Urothelium cell line (cell line): ENCODE data around the gene SLC4A8.
"Not testable (repeated sequence)": the region's sequence is repeated elsewhere in the genome, so short reads cannot be mapped to it uniquely, and the experiment has no call there.

ENCODE experiments used
- DNase-seq: peaks from one replicate; pipeline ENCODE4 v3.0.0; 2011; ENCODE audit warnings: low spot score, mixed read lengths
- FAIRE-seq: peaks from 2 replicates; lab custom pipeline; 2011; peaks lifted over from hg19 to GRCh38; lab: Jason Lieb, UNC

SLC4A8 gene

GRCh38 chr12:51421266-51421884 is 3.3 kb upstream of the SLC4A8 start:
- no peak for FAIRE-seq
- peak; percentile 62 for DNase-seq

DNA sequence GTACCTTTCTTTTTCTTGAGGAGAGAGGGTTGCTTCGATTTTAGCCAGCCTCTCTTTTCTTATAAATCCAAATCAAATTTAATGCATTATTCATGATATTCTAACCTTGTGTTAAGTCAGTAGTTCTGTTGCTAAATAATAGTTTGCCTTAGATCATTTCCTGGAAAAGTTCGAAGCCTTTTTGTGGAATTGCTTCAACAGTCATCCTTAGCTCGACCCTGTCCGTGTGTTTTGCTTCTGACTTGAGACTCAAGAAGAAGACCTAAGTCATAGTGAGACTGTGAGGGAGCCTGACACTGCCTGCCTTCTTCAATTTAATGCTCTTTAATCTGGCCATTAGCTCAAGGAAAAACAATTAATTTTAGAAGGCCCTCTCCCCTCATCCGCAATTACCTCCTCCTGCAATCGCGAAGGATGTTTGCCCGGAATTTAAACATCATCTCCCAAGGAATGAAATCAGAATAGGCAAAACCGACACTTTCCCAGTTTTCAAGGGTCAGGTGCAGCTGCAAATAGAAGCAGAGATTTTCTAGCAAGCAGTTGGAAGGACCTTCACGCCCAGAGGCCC is 453 bp upstream of the SLC4A8 start:
- no peak for FAIRE-seq

GRCh38 chr12:51428256-51428655 is 3.6 kb downstream of the SLC4A8 start:
- DNase-seq (no peak), FAIRE-seq (no peak)

More for the DNA sequence above, 453 bp upstream of the SLC4A8 start:
- no peak for DNase-seq

GRCh38 chr12:51429700-51430099 is 5.1 kb downstream of the SLC4A8 start:
- DNase-seq (no peak), FAIRE-seq (no peak)

- DNase-seq (no peak), FAIRE-seq (no peak)
Observed at GRCh38 chr12:51430196-51430895, 5.7 kb downstream of the SLC4A8 start.

GRCh38 chr12:51432921-51433320 is 8.3 kb downstream of the SLC4A8 start:
- FAIRE-seq, result no peak
- DNase-seq, result no peak

DNA sequence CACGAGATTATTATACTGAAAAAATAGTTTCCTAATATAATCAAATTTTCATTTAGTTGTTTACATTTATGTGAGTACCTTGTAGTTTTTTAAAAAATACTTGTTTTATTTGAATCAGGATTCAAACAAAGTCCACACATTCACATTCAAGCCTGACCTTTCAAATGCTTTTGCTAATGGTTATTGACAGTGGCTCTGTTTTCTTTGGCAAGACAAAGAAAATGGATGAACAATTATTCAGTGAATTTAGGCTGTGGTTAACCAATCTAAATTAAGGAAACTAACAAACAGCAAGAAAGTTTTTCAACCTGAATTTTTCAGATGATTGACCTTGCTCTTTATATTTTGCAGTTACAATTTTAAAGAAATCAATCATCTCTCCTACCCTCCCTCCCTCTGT is 9.7 kb downstream of the SLC4A8 start:
- DNase-seq (no peak), FAIRE-seq (no peak)

GRCh38 chr12:51437431-51437830 is 12.8 kb downstream of the SLC4A8 start:
- DNase-seq (no peak), FAIRE-seq (no peak)

- DNase-seq (no peak), FAIRE-seq (no peak)
Observed at GRCh38 chr12:51439330-51439729, 14.7 kb downstream of the SLC4A8 start.

- no peak for FAIRE-seq
- DNase-seq, result peak; percentile 50
Observed at GRCh38 chr12:51441583-51441982, 17.0 kb downstream of the SLC4A8 start.

DNA sequence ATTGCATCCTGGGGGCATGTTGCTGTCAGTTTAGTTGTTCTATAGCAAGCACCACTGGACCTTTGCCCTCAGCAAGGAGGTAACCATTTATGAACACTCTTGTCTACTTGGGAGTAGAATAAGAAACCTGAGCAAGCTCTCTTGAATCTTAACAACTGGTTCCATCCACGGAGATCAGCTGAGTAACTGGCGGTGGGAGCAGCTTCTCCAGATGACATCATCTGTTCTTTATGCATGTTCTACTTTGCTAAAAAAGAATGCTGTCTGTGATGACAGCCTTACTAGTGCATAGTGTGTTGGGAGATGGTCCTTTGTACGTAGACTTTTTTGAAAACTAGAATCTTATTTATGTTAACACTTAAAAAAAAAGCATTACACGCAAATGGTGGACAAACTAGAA is 17.7 kb downstream of the SLC4A8 start:
- FAIRE-seq (no peak), DNase-seq (no peak)

- DNase-seq, result no peak
- FAIRE-seq, result no peak
Observed at GRCh38 chr12:51443573-51443972, 18.9 kb downstream of the SLC4A8 start.

- FAIRE-seq, result no peak
- no peak for DNase-seq
Observed at GRCh38 chr12:51448618-51449256, 24.1 kb downstream of the SLC4A8 start.

DNA sequence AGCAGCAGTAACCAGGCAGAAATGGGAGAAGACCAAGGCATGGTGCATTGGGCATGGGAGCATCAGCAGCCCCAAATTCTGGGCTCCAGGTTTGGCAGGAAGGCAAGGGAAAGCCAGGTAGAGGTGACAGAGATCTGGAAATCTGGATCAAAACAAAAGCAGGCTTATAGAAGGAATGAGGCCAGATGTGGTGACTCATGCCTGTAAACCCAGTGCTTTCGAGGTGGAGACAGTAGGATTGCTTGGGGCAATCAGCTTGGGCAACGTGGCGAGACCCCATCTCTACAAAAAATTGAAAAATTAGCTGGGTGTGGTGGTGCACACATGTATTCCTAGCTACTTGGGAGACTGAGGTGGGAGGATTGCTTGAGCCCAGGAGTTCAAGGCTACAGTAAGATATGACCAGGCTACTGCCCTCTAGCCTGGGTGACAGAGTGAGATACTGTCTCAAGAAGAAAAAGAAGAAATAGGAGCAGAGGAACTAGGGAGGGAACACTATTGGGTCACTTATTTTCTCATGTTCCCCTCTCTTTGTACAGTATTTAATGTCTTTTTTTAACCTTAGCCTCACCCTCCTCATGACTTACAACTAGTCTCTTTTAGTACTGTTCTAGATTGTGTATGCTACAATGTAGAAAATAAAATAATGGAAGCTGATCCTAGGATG is 25.1 kb downstream of the SLC4A8 start:
- peak; percentile 12 for DNase-seq
- no peak for FAIRE-seq

DNA sequence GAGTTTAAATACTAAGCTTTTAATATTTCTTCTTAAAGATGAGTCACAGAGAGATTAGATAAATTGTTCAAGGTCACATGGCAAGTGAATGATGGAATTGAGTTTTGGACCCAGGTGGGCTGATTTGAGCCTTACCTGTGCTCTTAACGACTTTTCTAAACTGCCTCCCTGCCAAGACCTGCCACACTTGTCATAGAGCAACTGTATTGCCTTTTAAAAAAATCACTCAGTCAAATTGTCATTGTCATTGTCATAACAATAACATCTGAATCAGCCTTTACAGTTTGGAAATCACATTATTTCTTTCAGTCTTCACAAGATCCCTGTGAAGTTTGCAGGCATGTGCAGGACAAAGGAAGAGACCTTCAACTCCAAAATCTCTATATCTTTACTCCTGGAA is 25.7 kb downstream of the SLC4A8 start:
- FAIRE-seq (no peak), DNase-seq (no peak)

DNA sequence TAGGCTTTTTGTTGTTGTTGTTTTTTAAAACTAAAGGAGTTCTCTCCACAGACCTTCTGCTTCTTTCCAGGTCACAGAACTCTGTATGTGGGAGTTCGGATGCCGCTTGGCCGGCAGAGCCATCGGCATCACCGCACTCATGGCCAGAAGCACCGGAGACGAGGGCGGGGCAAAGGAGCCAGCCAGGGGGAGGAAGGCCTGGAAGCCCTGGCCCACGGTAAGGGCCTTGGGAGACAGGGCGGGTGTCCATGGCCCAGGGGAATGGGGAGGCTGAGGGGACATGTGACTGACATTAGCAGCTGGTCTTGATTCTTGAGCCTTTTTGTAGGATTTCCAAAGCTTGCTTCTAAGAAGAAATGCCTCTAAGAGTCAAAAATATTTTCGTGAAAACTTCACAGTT is 26.2 kb downstream of the SLC4A8 start:
- no peak for FAIRE-seq

GRCh38 chr12:51454016-51454415 is 29.4 kb downstream of the SLC4A8 start:
- FAIRE-seq, DNase-seq: not testable (repeated sequence)

More for the DNA sequence above, 26.2 kb downstream of the SLC4A8 start:
- DNase-seq, result no peak

DNA sequence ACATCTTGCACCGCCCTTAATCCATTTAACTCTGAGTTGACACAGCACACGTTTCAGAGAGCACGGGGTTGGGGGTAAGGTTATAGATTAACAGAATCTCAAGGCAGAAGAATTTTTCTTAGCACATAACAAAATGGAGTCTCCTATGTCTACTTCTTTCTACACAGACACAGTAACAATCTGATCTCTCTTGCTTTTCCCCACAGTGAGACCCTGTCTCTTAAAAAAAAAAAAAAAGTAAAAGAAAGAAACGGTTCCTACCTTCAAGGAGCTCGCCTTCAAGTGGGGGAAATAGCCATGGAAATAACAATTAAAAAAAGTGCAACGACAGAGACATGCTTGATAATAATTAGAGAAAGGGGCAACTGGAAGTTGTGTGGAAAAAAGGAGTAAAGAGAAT is 30.4 kb downstream of the SLC4A8 start:
- not testable (repeated sequence) for FAIRE-seq

GRCh38 chr12:51458635-51459034 is 34.0 kb downstream of the SLC4A8 start:
- no peak for DNase-seq
- no peak for FAIRE-seq

More for the DNA sequence above, 30.4 kb downstream of the SLC4A8 start:
- DNase-seq, result not testable (repeated sequence)

DNA sequence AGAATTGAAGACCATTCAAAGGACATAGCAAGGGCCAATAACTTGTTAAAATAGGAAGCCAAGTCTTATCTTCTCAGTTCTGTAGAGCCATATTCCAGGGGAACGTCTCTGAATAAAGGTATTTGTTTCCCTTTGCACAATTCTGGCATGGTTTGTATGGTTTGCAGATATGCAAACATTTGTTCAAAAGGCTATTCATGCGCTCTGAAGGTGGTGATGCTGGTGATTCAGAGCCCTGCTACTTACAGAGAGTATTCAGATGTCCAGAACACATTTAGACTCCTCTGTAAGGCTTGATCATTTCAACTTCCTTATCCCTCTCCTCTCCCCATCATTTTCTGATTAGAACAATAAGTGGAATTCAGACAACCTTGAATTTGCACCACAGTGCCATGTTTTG is 35.9 kb downstream of the SLC4A8 start:
- FAIRE-seq (no peak), DNase-seq (no peak)

- no peak for FAIRE-seq
- DNase-seq, result no peak
Observed at GRCh38 chr12:51465491-51465890, 40.9 kb downstream of the SLC4A8 start.
